ENCODE results near the gene DDIT4. TPM values are rescaled to one million over a fixed set of nuclear protein-coding genes. Genes with fewer than 3 reads are reported as not detected.
A peak's percentile ranks its signal among the peaks of the same experiment; 100 is the strongest.

The DDIT4 gene
- total and polyA plus RNA-seq, 9 of the 15 experiments (the other 6 are each of a cell fraction or from before 2014, with no cell fraction given): 8.2 to 675 (median 159) TPM

- TF ChIP-seq TEAD4 (IDR thresholded peaks at IDR 0.05; ENCODE audit: low read length) (no peak), TEAD4 (CRISPR knock-in tag; IDR thresholded peaks at IDR 0.05; ENCODE audit: borderline replicate concordance) (no peak), HMBOX1 (IDR thresholded peaks at IDR 0.05) (no peak), NCOA2 (IDR thresholded peaks at IDR 0.05; ENCODE audit: partially characterized antibody in 2 of 2) (no peak), CSDE1 (IDR thresholded peaks at IDR 0.05) (no peak), THRB (CRISPR knock-in tag; conservative IDR thresholded peaks at IDR 0.05) (no peak), MED1 (CRISPR knock-in tag; IDR thresholded peaks at IDR 0.05; ENCODE audit: borderline replicate concordance) (0 out of 2 replicates have a peak, but pooled peaks have one; percentile 46), ZFP36 (IDR thresholded peaks at IDR 0.05; ENCODE audit: low read depth, low read length, partially characterized antibody) (peak; percentile 84), UBTF (IDR thresholded peaks at IDR 0.05; ENCODE audit: borderline replicate concordance in 1 of 2, low read depth in 2 of 2, low read length in 2 of 2) (no peak), HDGF (IDR thresholded peaks at IDR 0.05) (peak; percentile 59; the same call in 1 of the 2 replicates), SMARCE1 (IDR thresholded peaks at IDR 0.05) (no peak), YY1 (IDR thresholded peaks at IDR 0.05; ENCODE audit: borderline replicate concordance in 1 of 3, control insufficient read depth in 1 of 3, extremely low read depth in 1 of 3, insufficient read depth in 3 of 3, insufficient read length in 1 of 3, insufficient replicate concordance in 2 of 3, low read depth in 1 of 3, low read length in 2 of 3) (no peak), SIN3A (IDR thresholded peaks at IDR 0.05; ENCODE audit: borderline replicate concordance in 2 of 2, control insufficient read depth in 1 of 2, low read depth in 2 of 2, low read length in 2 of 2) (0 out of 4 replicates have a peak, but pooled peaks of 1 of the 2 experiments have one; percentile 5), POLR2B (IDR thresholded peaks at IDR 0.05; ENCODE audit: low read depth, partially characterized antibody) (no peak), USF2 (CRISPR knock-in tag; IDR thresholded peaks at IDR 0.05) (0 out of 2 replicates have a peak, but pooled peaks have one; percentile 7), DEAF1 (CRISPR knock-in tag; IDR thresholded peaks at IDR 0.05) (peak; percentile 19; the same call in 1 of the 2 replicates), FOXP1 (CRISPR knock-in tag; IDR thresholded peaks at IDR 0.05) (no peak)
Observed at GRCh38 chr10:72309290-72310240, 35.8 kb downstream of the DDIT4 start (continued).
